ENCODE data around the gene MILR1. TPM values are rescaled to one million over a fixed set of nuclear protein-coding genes. Genes with fewer than 3 reads are reported as not detected.
"Not testable (repeated sequence)": the region's sequence is repeated elsewhere in the genome, so short reads cannot be mapped to it uniquely, and the experiment has no call there.

Gene MILR1
- polyA plus RNA-seq, 2 of the 4 experiments (the other 2 are of a cell fraction) = 2.3 to 12.2 TPM

- ATAC-seq = no peak
- CTCF ChIA-PET = interaction anchor here (0.6 to 12.8 kb wide), 3 partner anchors 12 to 70 kb away, joined by 3 to 300 read pairs (median 28); partner anchors contain the start of genes CEP95 and DDX5
- Histone ChIP-seq H3K4me1 (peaks cover 45% of the 10 kb centered on the region), H3K27ac (no peak overlapping the region), H3K4me2 (peak overlapping the region; percentile 86), H3K9me3 (no peaks in the 10 kb centered on the region), H3K4me3 (no peak overlapping the region)
- POLR2A ChIA-PET = interaction anchor here (1.6 kb wide), 1 partner anchor 12 kb away, joined by 6 read pairs; the partner anchor contains the start of genes CEP95 and DDX5
- 93% methylated on average over 2 of the region's 2 CpGs for WGBS (ENCODE audit: missing lambda C conversion rate)
- TF ChIP-seq HOXB5 (CRISPR knock-in tag; IDR thresholded peaks at IDR 0.05) (no peak), CBX8 (IDR thresholded peaks at IDR 0.05) (no peak), MAX (IDR thresholded peaks at IDR 0.05) (no peak), MYC (IDR thresholded peaks at IDR 0.05; ENCODE audit: borderline replicate concordance, low read length) (no peak), EHF (CRISPR knock-in tag; IDR thresholded peaks at IDR 0.05) (no peak), HEYL (CRISPR knock-in tag; IDR thresholded peaks at IDR 0.05) (no peak), E2F6 (IDR thresholded peaks at IDR 0.05; ENCODE audit: borderline replicate concordance, low read depth) (no peak), RFX5 (IDR thresholded peaks at IDR 0.05) (no peak), PBX3 (IDR thresholded peaks at IDR 0.05) (no peak), ELK1 (IDR thresholded peaks at IDR 0.05; ENCODE audit: low read depth, low read length) (no peak), CEBPB (IDR thresholded peaks at IDR 0.05) (no peak), HOXA7 (CRISPR knock-in tag; IDR thresholded peaks at IDR 0.05) (no peak), RAD21 (conservative IDR thresholded peaks at IDR 0.05 in 1 of 2, IDR thresholded peaks at IDR 0.05 in 1 of 2) (no peak), ZFP36 (IDR thresholded peaks at IDR 0.05; ENCODE audit: borderline replicate concordance, partially characterized antibody) (no peak), REST (IDR thresholded peaks at IDR 0.05) (no peak), CTCF (IDR thresholded peaks at IDR 0.05) (no peak)
- DNase-seq (ENCODE audit: low read depth in 1 of 2, low spot score in 1 of 2) = no peak
- no peak for FAIRE-seq
These were observed 45.2 kb downstream of the MILR1 start for GRCh38 chr17:64494121-64494520.

- DNase-seq (ENCODE audit: low read depth in 1 of 2, low spot score in 1 of 2); ATAC-seq; FAIRE-seq; H3K27ac ChIP-seq; H3K9me3 ChIP-seq: not testable (repeated sequence)
- Histone ChIP-seq H3K4me2 (peak overlapping the region; percentile 86), H3K4me3 (peak overlapping the region; percentile 70; the same call in 1 of the 3 replicates), H3K4me1 (peaks cover 56% of the 10 kb centered on the region)
- WGBS (ENCODE audit: missing lambda C conversion rate) = 90% methylated on average over 5 of the region's 5 CpGs
- CTCF ChIA-PET = interaction anchor here (1.1 to 12.8 kb wide), 3 partner anchors 11 to 154 kb away, joined by 3 to 300 read pairs (median 28); partner anchors contain the start of genes CEP95 and DDX5
- POLR2A ChIA-PET = interaction anchor here (1.0 to 1.6 kb wide), 2 partner anchors 10 to 11 kb away, joined by 5 to 6 read pairs; partner anchors contain the start of genes CEP95 and DDX5
These were observed 46.4 kb downstream of the MILR1 start for GRCh38 chr17:64495300-64495699.

Data from A549 (cell line).